Body of pancreas (tissue), 4 donors: ENCODE measurements around the gene ZPLD1.

ENCODE experiments used
- CTCF ChIP-seq, 7 experiments: fragments of 450-650 bp in 4 of 7; fragments of 200-600 bp in 3 of 7; sonication (generic) in 3 of 7; IDR thresholded peaks; one replicate each; pipeline ENCODE4 v1.5.1; 2016 to 2019; ENCODE audit warnings: antibody characterized with exemption in 7 of 7
- POLR2A ChIP-seq, 3 donors: fragments of 450-650 bp; IDR thresholded peaks; one replicate each; pipeline ENCODE4 v1.6.1; 2016; ENCODE audit warnings: antibody characterized with exemption in 3 of 3, mild to moderate bottlenecking in 2 of 3

- TF ChIP-seq CTCF (IDR thresholded peaks at IDR 0.05) (no peak), POLR2A (IDR thresholded peaks at IDR 0.05) (no peak)
Observed at GRCh38 chr3:102471001-102471400, 36.2 kb downstream of the ZPLD1 start.
